ENCODE data around the gene EHHADH. TPM values are rescaled to one million over a fixed set of nuclear protein-coding genes. Genes with fewer than 3 reads are reported as not detected.

EHHADH gene
- total RNA-seq, 1 experiment from 2014 or later = 8.4 TPM

GRCh38 chr3:185207481-185207880, 46.4 kb downstream of the EHHADH start:
- Histone ChIP-seq H3K27ac (no peak overlapping the region), H3K9me3 (ENCODE audit: insufficient read depth, low read depth) (no peaks in the 10 kb centered on the region), H3K9me2 (ENCODE audit: insufficient read depth) (no peaks in the 10 kb centered on the region), H3F3A (ENCODE audit: insufficient read depth, low read depth) (no peaks in the 10 kb centered on the region), H3K4me3 (no peak overlapping the region), H3K36me3 (ENCODE audit: low read depth) (no peaks in the 10 kb centered on the region), H3K4me1 (replicated peaks; ENCODE audit: insufficient read depth) (no peaks in the 10 kb centered on the region), H3K79me2 (ENCODE audit: low read depth) (no peaks in the 10 kb centered on the region), H3K27me3 (ENCODE audit: insufficient read depth, low read depth) (no peaks in the 10 kb centered on the region), H4K20me1 (ENCODE audit: insufficient read depth) (no peaks in the 10 kb centered on the region), H2AFZ (no peak overlapping the region; the same call in 1 of the 2 replicates), H3K4me2 (no peak overlapping the region)
- no peak for DNase-seq
- intact Hi-C loops (cut with micrococcal nuclease; ENCODE audit: unreplicated experiment) = no loop called here
- ChIA-PET POLR2A (ENCODE audit: unreplicated experiment) (interaction anchor here (0.6 to 1.0 kb wide), 3 partner anchors 54 to 425 kb away, joined by 4 read pairs; partner anchors contain the start of gene C3orf70), CTCF (no interaction called here)
- TF ChIP-seq, protein P1, sequence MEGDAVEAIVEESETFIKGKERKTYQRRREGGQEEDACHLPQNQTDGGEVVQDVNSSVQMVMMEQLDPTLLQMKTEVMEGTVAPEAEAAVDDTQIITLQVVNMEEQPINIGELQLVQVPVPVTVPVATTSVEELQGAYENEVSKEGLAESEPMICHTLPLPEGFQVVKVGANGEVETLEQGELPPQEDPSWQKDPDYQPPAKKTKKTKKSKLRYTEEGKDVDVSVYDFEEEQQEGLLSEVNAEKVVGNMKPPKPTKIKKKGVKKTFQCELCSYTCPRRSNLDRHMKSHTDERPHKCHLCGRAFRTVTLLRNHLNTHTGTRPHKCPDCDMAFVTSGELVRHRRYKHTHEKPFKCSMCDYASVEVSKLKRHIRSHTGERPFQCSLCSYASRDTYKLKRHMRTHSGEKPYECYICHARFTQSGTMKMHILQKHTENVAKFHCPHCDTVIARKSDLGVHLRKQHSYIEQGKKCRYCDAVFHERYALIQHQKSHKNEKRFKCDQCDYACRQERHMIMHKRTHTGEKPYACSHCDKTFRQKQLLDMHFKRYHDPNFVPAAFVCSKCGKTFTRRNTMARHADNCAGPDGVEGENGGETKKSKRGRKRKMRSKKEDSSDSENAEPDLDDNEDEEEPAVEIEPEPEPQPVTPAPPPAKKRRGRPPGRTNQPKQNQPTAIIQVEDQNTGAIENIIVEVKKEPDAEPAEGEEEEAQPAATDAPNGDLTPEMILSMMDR (conservative IDR thresholded peaks at IDR 0.05) = no peak
- no peak for TF ChIP-seq EZH2 (IDR thresholded peaks at IDR 0.05; ENCODE audit: low read depth)
- BruUV-seq (replicated peaks) = no TSS peak

DNA sequence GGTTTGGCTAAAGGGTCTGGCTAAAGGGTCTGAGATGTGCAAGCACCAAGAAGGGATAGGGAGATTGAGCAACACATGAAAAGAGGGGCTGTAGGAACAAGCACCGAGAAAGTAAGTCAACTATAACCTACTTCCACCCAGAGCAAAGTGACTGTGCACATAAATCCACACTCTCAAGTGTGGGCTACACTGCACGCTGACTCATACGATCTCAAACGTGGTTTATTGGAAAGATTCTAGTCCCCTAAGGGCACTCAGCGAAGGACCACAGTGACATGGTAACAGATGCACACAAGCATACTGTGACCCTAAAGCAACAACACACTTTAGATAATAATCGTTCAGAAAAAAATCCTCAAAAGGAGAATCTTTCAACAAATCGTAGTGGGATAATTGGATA, 48.0 kb downstream of the EHHADH start:
- H3K27ac ChIP-seq = no peak overlapping the region
- H4K20me1 ChIP-seq (ENCODE audit: insufficient read depth) = no peaks in the 10 kb centered on the region
- no peak overlapping the region for H3K4me2 ChIP-seq
- no peak overlapping the region for H2AFZ ChIP-seq
- no peaks in the 10 kb centered on the region for H3K36me3 ChIP-seq (ENCODE audit: low read depth)
- POLR2A ChIA-PET (ENCODE audit: unreplicated experiment) = no interaction called here
- intact Hi-C loops (cut with micrococcal nuclease; ENCODE audit: unreplicated experiment) = no loop called here
- no peaks in the 10 kb centered on the region for H3K27me3 ChIP-seq (ENCODE audit: insufficient read depth, low read depth)
- H3K9me3 ChIP-seq (ENCODE audit: insufficient read depth, low read depth) = no peaks in the 10 kb centered on the region
- no peak for TF ChIP-seq EZH2 (IDR thresholded peaks at IDR 0.05; ENCODE audit: low read depth)
- TF ChIP-seq, protein P1 (conservative IDR thresholded peaks at IDR 0.05) = no peak
- H3K9me2 ChIP-seq (ENCODE audit: insufficient read depth) = no peaks in the 10 kb centered on the region
- CTCF ChIA-PET = no interaction called here
- no peaks in the 10 kb centered on the region for H3K79me2 ChIP-seq (ENCODE audit: low read depth)
- BruUV-seq (replicated peaks) = no TSS peak
- H3F3A ChIP-seq (ENCODE audit: insufficient read depth, low read depth) = no peaks in the 10 kb centered on the region
- H3K4me1 ChIP-seq (replicated peaks; ENCODE audit: insufficient read depth) = no peaks in the 10 kb centered on the region
- DNase-seq = no peak
- no peak overlapping the region for H3K4me3 ChIP-seq

DNA sequence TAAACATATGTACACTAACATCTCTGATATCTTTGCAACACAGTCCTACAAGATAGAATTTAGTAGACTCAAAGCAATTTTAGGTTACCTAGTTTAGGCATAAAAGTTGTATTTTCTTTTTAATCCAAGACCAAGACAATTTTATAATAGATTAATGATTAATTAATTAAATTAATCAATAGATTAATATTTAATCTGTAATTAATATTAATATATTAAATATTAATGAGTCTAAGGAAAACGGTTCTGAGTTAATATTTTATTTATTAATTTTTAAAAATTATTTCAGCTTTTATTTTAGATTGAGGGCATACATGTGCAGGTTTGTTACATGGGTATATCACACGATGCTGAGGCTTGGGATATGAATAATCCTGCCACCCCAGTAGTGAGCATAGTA, 49.0 kb downstream of the EHHADH start:
- no TSS peak for BruUV-seq (replicated peaks)
- Histone ChIP-seq H3F3A (ENCODE audit: insufficient read depth, low read depth) (no peaks in the 10 kb centered on the region), H3K79me2 (ENCODE audit: low read depth) (no peaks in the 10 kb centered on the region), H3K27ac (no peak overlapping the region), H3K9me2 (ENCODE audit: insufficient read depth) (no peaks in the 10 kb centered on the region), H3K27me3 (ENCODE audit: insufficient read depth, low read depth) (no peaks in the 10 kb centered on the region), H2AFZ (no peak overlapping the region), H3K9me3 (ENCODE audit: insufficient read depth, low read depth) (no peaks in the 10 kb centered on the region), H3K4me3 (no peak overlapping the region), H3K4me2 (no peak overlapping the region), H3K4me1 (replicated peaks; ENCODE audit: insufficient read depth) (no peaks in the 10 kb centered on the region), H3K36me3 (ENCODE audit: low read depth) (no peaks in the 10 kb centered on the region), H4K20me1 (ENCODE audit: insufficient read depth) (no peaks in the 10 kb centered on the region)
- intact Hi-C loops (cut with micrococcal nuclease; ENCODE audit: unreplicated experiment) = no loop called here
- no peak for DNase-seq
- TF ChIP-seq EZH2 (IDR thresholded peaks at IDR 0.05; ENCODE audit: low read depth) = no peak
- TF ChIP-seq, protein P1 (conservative IDR thresholded peaks at IDR 0.05) = no peak
- ChIA-PET CTCF (no interaction called here), POLR2A (ENCODE audit: unreplicated experiment) (no interaction called here)

All from PC-9 (cell line).